Skeletal muscle tissue (tissue), 4 donors: ENCODE results near the gene SUOX. TPM values are rescaled to one million over a fixed set of nuclear protein-coding genes. Genes with fewer than 3 reads are reported as not detected.
A peak's percentile ranks its signal among the peaks of the same experiment; 100 is the strongest.

ENCODE experiments used
- H3K27ac ChIP-seq: one replicate; pipeline ENCODE4 v1.7.0; 2013; ENCODE audit warnings: mild to moderate bottlenecking, low read depth, low read length, inconsistent platforms
- H3K27me3 ChIP-seq, 3 donors: one replicate each; pipeline ENCODE4 v1.7.0; 2013; ENCODE audit warnings: low read length in 3 of 3; ENCODE audit not compliant: control insufficient read depth in 3 of 3, insufficient read depth in 3 of 3
- H3K36me3 ChIP-seq, 3 donors: one replicate each; pipeline ENCODE4 v1.7.0; 2013; ENCODE audit warnings: low read length in 3 of 3; ENCODE audit not compliant: control insufficient read depth in 3 of 3, insufficient read depth in 3 of 3
- H3K4me1 ChIP-seq, 3 donors: one replicate each; pipeline ENCODE4 v1.7.0; 2013; ENCODE audit warnings: low read length in 3 of 3, mild to moderate bottlenecking in 3 of 3; ENCODE audit not compliant: control insufficient read depth in 3 of 3, insufficient read depth in 3 of 3
- H3K4me3 ChIP-seq, 3 donors: one replicate each; pipeline ENCODE4 v1.7.0; 2013; ENCODE audit warnings: low read length in 3 of 3
- H3K9ac ChIP-seq, 3 donors: one replicate each; pipeline ENCODE4 v1.7.0; 2013; ENCODE audit warnings: low read length in 3 of 3, mild to moderate bottlenecking in 3 of 3, moderate library complexity in 2 of 3, low read depth in 1 of 3
- H3K9me3 ChIP-seq, 3 donors: one replicate each; pipeline ENCODE4 v1.7.0; 2013; ENCODE audit warnings: low read length in 3 of 3; ENCODE audit not compliant: control insufficient read depth in 3 of 3
- total RNA-seq: library from RNA; depleted of rRNA; stranded (reverse); fragments of >200 nt; gene quantifications from one replicate; pipeline ENCODE4 v1.2.3, GENCODE V29; 2014
- donor health status: Osteomylitis.

Gene SUOX
- total RNA-seq, 1 donor from 2014 or later, result 7.8 TPM

DNA sequence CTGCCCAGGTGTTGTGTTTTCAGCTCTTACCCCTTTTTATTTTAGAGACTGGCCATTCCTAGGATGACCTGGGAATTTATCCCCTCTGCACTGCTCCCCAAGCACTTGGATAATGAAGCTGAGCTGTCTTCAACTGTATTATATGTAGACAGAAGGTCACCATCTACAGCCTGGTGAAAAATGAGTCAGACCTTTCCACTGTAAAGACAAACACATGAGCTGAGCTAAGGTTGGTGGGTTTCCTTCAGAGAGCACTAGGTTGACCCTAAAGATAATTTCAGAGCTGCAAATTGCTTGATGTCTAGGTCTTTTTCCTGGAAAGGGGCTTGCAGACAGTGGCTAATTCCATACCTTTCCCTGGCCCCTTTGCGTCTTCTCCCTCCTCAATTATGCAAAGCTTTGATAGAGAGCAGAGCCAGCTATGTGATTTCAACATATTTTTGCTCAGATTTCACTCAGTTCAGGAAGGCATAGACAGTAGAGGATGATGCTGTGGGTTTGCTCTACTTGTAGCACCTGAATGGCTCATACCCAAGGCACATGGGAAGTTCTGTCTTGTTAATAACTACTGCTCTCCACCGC, 14.5 kb downstream of the SUOX start:
- H3K9ac ChIP-seq, result no peak overlapping the region
- H3K36me3 ChIP-seq, result peaks cover 3 to 9% (median 4%) of the 10 kb centered on the region in 3 donors

GRCh38 chr12:56013482-56013881, 16.4 kb downstream of the SUOX start:
- Histone ChIP-seq H3K27ac (no peak overlapping the region), H3K4me1 (no peaks in the 10 kb centered on the region), H3K36me3 (peaks cover 4 to 14% (median 5%) of the 10 kb centered on the region in 3 donors), H3K9ac (no peak overlapping the region), H3K27me3 (no peaks in the 10 kb centered on the region), H3K4me3 (no peak overlapping the region), H3K9me3 (no peaks in the 10 kb centered on the region)

More for the DNA sequence above, 14.5 kb downstream of the SUOX start:
- Histone ChIP-seq H3K27me3 (no peaks in the 10 kb centered on the region), H3K4me1 (peaks cover 2 to 9% (median 5%) of the 10 kb centered on the region in 3 donors), H3K27ac (no peak overlapping the region), H3K9me3 (no peaks in the 10 kb centered on the region), H3K4me3 (no peak overlapping the region)

- Histone ChIP-seq H3K27me3 (no peaks in the 10 kb centered on the region), H3K9me3 (no peaks in the 10 kb centered on the region), H3K9ac (no peak overlapping the region), H3K4me1 (no peaks in the 10 kb centered on the region), H3K27ac (no peak overlapping the region), H3K36me3 (peaks cover 5 to 14% (median 5%) of the 10 kb centered on the region in 3 donors), H3K4me3 (no peak overlapping the region)
These were observed 17.1 kb downstream of the SUOX start for GRCh38 chr12:56014205-56014604.

- no peaks in the 10 kb centered on the region for H3K9me3 ChIP-seq
These were observed 20.1 kb downstream of the SUOX start for GRCh38 chr12:56017181-56017580.

GRCh38 chr12:56018356-56018755, 21.3 kb downstream of the SUOX start:
- Histone ChIP-seq H3K9me3 (no peaks in the 10 kb centered on the region), H3K4me1 (no peaks in the 10 kb centered on the region), H3K9ac (no peak overlapping the region)

More at GRCh38 chr12:56017181-56017580, 20.1 kb downstream of the SUOX start:
- Histone ChIP-seq H3K9ac (no peak overlapping the region), H3K27ac (no peak overlapping the region), H3K36me3 (peaks cover 4 to 17% (median 6%) of the 10 kb centered on the region in 3 donors), H3K4me1 (no peaks in the 10 kb centered on the region), H3K27me3 (no peaks in the 10 kb centered on the region), H3K4me3 (no peak overlapping the region)

GRCh38 chr12:56020423-56021184, 23.5 kb downstream of the SUOX start, which contains the start of gene IKZF4:
Gene IKZF4, plus strand, starts transcription at chr12:56021043. Its CDS starts 451 bp downstream, at chr12:56021494.
- peak within 1 kb of the TSS; percentile 26 to 38 (median 35) for H3K4me3 ChIP-seq
- H3K9me3 ChIP-seq, result no peaks in the 10 kb centered on the region
- peak within 1 kb of the TSS in 2 of 3 donors; percentile 8 to 40 for H3K9ac ChIP-seq
- peak within 1 kb of the TSS; percentile 30 for H3K27ac ChIP-seq
- peaks cover 4 to 23% (median 13%) of the 10 kb centered on the region in 3 donors for H3K36me3 ChIP-seq
- H3K4me1 ChIP-seq, result no peaks in the 10 kb centered on the region
- H3K27me3 ChIP-seq, result no peaks in the 10 kb centered on the region

More at GRCh38 chr12:56018356-56018755, 21.3 kb downstream of the SUOX start:
- no peak overlapping the region for H3K27ac ChIP-seq
- H3K27me3 ChIP-seq, result no peaks in the 10 kb centered on the region
- H3K36me3 ChIP-seq, result peaks cover 4 to 17% (median 6%) of the 10 kb centered on the region in 3 donors
- H3K4me3 ChIP-seq, result no peak overlapping the region

- H3K4me3 ChIP-seq, result no peak overlapping the region
- H3K36me3 ChIP-seq, result peaks cover 7 to 28% (median 18%) of the 10 kb centered on the region in 3 donors
- no peaks in the 10 kb centered on the region for H3K9me3 ChIP-seq
- H3K27ac ChIP-seq, result no peak overlapping the region
- H3K9ac ChIP-seq, result no peak overlapping the region
- H3K27me3 ChIP-seq, result no peaks in the 10 kb centered on the region
- H3K4me1 ChIP-seq, result no peaks in the 10 kb centered on the region
These were observed 24.9 kb downstream of the SUOX start for GRCh38 chr12:56021889-56022497.

DNA sequence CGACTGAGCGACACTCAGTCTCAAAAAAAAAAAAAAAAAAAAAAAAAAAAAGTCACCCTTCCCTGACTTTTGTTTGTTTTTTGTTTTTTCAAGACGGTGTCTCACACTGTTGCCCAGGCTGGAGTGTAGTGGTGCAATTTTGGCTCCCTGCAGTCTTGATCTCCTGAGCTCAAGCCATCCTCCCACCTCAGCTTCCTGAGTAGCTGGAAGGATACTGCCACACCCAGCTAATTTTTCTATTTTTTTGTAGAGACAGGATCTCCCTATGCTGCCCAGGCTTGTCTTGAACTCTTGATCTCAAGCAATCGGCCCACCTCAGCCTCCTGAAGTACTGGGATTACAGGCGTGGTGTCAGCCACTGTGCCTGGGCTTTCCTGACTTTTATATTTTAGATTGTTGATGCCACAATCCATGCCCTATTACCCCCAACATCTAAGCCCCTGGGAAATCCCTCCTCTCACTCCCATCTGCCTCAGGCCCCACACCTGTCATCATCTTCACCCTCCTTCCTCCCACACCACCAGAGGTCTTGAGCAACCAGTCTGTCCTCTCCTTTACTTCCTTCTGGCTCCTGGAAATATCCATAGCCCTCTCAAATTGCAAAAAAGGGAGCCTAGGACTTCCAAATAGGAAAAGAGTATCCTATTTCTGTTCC, 31.6 kb downstream of the SUOX start:
- H3K9me3 ChIP-seq, result no peaks in the 10 kb centered on the region
- peaks cover 26 to 48% (median 38%) of the 10 kb centered on the region in 3 donors for H3K36me3 ChIP-seq
- H3K9ac ChIP-seq, result no peak overlapping the region
- no peak overlapping the region for H3K4me3 ChIP-seq
- H3K27ac ChIP-seq, result no peak overlapping the region
- H3K27me3 ChIP-seq, result no peaks in the 10 kb centered on the region
- no peaks in the 10 kb centered on the region for H3K4me1 ChIP-seq

DNA sequence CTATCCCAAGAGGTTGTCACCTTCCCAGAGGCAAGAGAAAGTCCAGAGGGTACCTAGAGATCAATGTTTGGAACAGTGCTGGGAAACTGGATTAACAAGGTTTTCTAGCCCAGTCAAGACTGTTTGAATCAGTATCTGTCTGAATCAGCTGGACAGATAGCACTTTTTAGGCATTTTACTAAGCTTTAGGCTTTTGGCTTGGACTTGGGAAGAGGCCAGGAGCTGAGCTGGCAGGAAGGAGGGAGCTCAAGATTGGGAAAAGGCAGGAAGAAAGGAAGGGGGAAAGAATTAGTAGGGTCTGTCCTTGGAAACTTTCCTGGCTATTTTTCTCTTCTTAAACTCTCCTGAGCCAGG, 32.1 kb downstream of the SUOX start:
- no peaks in the 10 kb centered on the region for H3K27me3 ChIP-seq
- no peak overlapping the region for H3K4me3 ChIP-seq
- peaks cover 26 to 49% (median 38%) of the 10 kb centered on the region in 3 donors for H3K36me3 ChIP-seq
- H3K9me3 ChIP-seq, result no peaks in the 10 kb centered on the region
- H3K9ac ChIP-seq, result no peak overlapping the region
- H3K27ac ChIP-seq, result no peak overlapping the region
- no peaks in the 10 kb centered on the region for H3K4me1 ChIP-seq
